OCI-LY3 (cell line): ENCODE measurements around the gene KRT36.

ENCODE experiments used
- CTCF ChIP-seq: fragments of 200-600, 300-600 bp; sonication (generic); IDR thresholded peaks from 2 replicates; pipeline ENCODE4 v1.5.1; 2014; ENCODE audit warnings: antibody characterized with exemption, low read length, low read depth
- EZH2phosphoT487 ChIP-seq: fragments of 200-600 bp; shearing (Covaris generic); IDR thresholded peaks from 2 replicates; pipeline ENCODE4 v1.6.1; 2018; ENCODE audit warnings: antibody characterized with exemption, mixed run types, low read depth

GRCh38 chr17:41468346-41468745 lies 21.4 kb downstream of the KRT36 start:
- TF ChIP-seq CTCF (no peak), EZH2phosphoT487 (no peak)
